ENCODE results near the gene ADCK1. TPM values are rescaled to one million over a fixed set of nuclear protein-coding genes. Genes with fewer than 3 reads are reported as not detected.

The ADCK1 gene
- total and polyA plus RNA-seq, 2 donors (not counting 3 experiments of a cell fraction or from before 2014, with no cell fraction given): 4.2 to 6.9 TPM

GRCh38 chr14:77866932-77867331 is 67.0 kb downstream of the ADCK1 start:
- H3K4me3 ChIP-seq (replicated peaks in 1 of 3; ENCODE audit: insufficient read depth in 1 of 3, low read depth in 1 of 3, low read length in 3 of 3): no peak overlapping the region
- no peak overlapping the region for H2AFZ ChIP-seq (ENCODE audit: low read depth, low read length)
- no peak for DNase-seq (ENCODE audit: low read depth, low spot score)
- H4K20me1 ChIP-seq (replicated peaks; ENCODE audit: control insufficient read depth, extremely low read depth, insufficient read depth, low read length): no peaks in the 10 kb centered on the region
- H3K27me3 ChIP-seq (ENCODE audit: control insufficient read depth in 2 of 2, insufficient read depth in 2 of 2, low read length in 2 of 2): no peaks in the 10 kb centered on the region
- no peaks in the 10 kb centered on the region for H3K79me2 ChIP-seq (ENCODE audit: control insufficient read depth, insufficient read depth, low read length)
- H3K9ac ChIP-seq (replicated peaks; ENCODE audit: extremely low read depth, insufficient read depth, low read length): no peak overlapping the region
- no peak for FAIRE-seq
- intact Hi-C loops (cut with micrococcal nuclease) (no loop called here), dilution Hi-C loops (cut with MboI; ENCODE audit: extremely low pct_ligation_motif_present, low sequenced_read_pairs) (no loop called here)
- no peaks in the 10 kb centered on the region for H3K4me1 ChIP-seq (ENCODE audit: control insufficient read depth, extremely low read depth, insufficient read depth, low read length)
- no peaks in the 10 kb centered on the region for H3K9me1 ChIP-seq (replicated peaks; ENCODE audit: control insufficient read depth, extremely low read depth, insufficient read depth, low read length)
- TF ChIP-seq FOS (IDR thresholded peaks at IDR 0.05; ENCODE audit: borderline replicate concordance, insufficient read depth, low read length) (no peak), MYC (IDR thresholded peaks at IDR 0.05; ENCODE audit: low read depth, low read length) (no peak), POLR2A (IDR thresholded peaks at IDR 0.05; ENCODE audit: low read depth, low read length) (no peak), EZH2 (IDR thresholded peaks at IDR 0.05; ENCODE audit: borderline replicate concordance, low read depth, low read length, severe bottlenecking) (no peak), GATA2 (IDR thresholded peaks at IDR 0.05; ENCODE audit: insufficient read depth, insufficient read length, low read depth, low read length) (no peak), JUN (IDR thresholded peaks at IDR 0.05; ENCODE audit: borderline replicate concordance, insufficient read depth, insufficient read length, low read depth) (no peak), POLR2AphosphoS5 (IDR thresholded peaks at IDR 0.05; ENCODE audit: insufficient read depth, low read depth, low read length) (no peak)
- TF ChIP-seq, protein P1, sequence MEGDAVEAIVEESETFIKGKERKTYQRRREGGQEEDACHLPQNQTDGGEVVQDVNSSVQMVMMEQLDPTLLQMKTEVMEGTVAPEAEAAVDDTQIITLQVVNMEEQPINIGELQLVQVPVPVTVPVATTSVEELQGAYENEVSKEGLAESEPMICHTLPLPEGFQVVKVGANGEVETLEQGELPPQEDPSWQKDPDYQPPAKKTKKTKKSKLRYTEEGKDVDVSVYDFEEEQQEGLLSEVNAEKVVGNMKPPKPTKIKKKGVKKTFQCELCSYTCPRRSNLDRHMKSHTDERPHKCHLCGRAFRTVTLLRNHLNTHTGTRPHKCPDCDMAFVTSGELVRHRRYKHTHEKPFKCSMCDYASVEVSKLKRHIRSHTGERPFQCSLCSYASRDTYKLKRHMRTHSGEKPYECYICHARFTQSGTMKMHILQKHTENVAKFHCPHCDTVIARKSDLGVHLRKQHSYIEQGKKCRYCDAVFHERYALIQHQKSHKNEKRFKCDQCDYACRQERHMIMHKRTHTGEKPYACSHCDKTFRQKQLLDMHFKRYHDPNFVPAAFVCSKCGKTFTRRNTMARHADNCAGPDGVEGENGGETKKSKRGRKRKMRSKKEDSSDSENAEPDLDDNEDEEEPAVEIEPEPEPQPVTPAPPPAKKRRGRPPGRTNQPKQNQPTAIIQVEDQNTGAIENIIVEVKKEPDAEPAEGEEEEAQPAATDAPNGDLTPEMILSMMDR (IDR thresholded peaks at IDR 0.05; ENCODE audit: extremely low read depth in 1 of 2, insufficient read depth in 1 of 2, low read depth in 1 of 2, low read length in 2 of 2): no peak
- TF ChIP-seq, protein P2, sequence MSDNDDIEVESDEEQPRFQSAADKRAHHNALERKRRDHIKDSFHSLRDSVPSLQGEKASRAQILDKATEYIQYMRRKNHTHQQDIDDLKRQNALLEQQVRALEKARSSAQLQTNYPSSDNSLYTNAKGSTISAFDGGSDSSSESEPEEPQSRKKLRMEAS (IDR thresholded peaks at IDR 0.05; ENCODE audit: insufficient read depth, insufficient read length): no peak
- H3K27ac ChIP-seq (ENCODE audit: insufficient read depth, low read depth, low read length): no peak overlapping the region
- no peaks in the 10 kb centered on the region for H3K9me3 ChIP-seq (replicated peaks; ENCODE audit: control insufficient read depth, insufficient read depth, low read length)
- H3K4me2 ChIP-seq (ENCODE audit: insufficient read depth, low read length): no peak overlapping the region
- ChIA-PET POLR2A (no interaction called here), CTCF (no interaction called here)
- H3K36me3 ChIP-seq (ENCODE audit: control insufficient read depth in 2 of 2, extremely low read depth in 1 of 2, insufficient read depth in 2 of 2, low read length in 2 of 2): no peaks in the 10 kb centered on the region
- no TSS peak for BruUV-seq (replicated peaks)
